HG02884 (cell line): ENCODE results near the gene NEDD4.
"Not testable (repeated sequence)": the region's sequence is repeated elsewhere in the genome, so short reads cannot be mapped to it uniquely, and the experiment has no call there.

ENCODE experiments used
- ATAC-seq: cut with Tn5 transposase; IDR thresholded peaks from one replicate; pipeline ENCODE4 v1.9.1; 2021; ENCODE audit warnings: mild to moderate bottlenecking, moderate library complexity; ENCODE audit not compliant: unreplicated experiment

Gene NEDD4

GRCh38 chr15:55993111-55993803 lies at the start of gene NEDD4:
Gene NEDD4 (minus strand): TSS chr15:55993612. CDS start chr15:55993555, 57 bp downstream.
- peak; percentile 76 for ATAC-seq

- ATAC-seq, result no peak
Measured at GRCh38 chr15:56042498-56042897, 49.1 kb upstream of the NEDD4 start.

DNA sequence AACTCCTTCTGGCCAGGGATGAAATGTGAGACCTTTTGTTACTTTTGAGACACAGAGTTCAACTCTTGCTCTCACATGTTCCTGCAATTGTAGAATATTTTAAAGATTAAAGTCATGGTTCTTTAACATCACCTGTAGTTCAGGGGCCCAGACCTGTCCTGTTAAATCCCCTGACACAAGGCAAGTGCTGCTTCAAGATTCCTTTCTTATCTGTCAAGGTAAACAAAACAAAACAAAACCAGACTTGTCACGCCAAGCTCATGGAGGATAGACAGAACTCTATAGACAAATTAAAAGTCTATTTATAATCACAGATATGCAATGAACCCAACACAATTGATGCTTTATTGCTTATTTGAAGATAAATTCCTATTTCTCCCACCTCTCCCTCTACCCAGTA lies 48.6 kb upstream of the NEDD4 start:
- ATAC-seq, result no peak

- ATAC-seq, result no peak
Measured at GRCh38 chr15:56040081-56041035, 46.9 kb upstream of the NEDD4 start.

- no peak for ATAC-seq
Measured at GRCh38 chr15:56038707-56039106, 45.3 kb upstream of the NEDD4 start.

- ATAC-seq, result no peak
Measured at GRCh38 chr15:56038015-56038414, 44.6 kb upstream of the NEDD4 start.

GRCh38 chr15:56036546-56037067 lies 43.2 kb upstream of the NEDD4 start:
- ATAC-seq, result no peak

DNA sequence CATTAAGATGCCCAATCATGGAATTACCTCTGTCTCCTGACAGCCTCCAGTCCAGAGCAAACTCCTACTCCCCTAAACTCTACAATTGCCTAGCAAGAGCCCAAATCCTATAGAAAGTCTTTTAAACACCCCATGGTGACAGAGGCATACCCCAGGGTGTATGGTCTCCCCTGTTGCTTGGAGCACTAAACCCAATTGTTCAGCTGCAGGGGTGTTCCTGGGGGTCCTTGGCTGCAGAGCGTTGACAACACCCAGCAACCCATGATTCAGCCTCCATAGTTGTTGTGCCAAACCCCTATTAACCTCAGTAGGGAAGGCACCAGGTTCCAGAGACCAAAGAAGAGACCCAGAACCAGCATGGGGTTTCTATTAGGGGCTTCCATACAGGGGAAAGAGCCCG lies 41.8 kb upstream of the NEDD4 start:
- no peak for ATAC-seq

- no peak for ATAC-seq
Measured at GRCh38 chr15:56034514-56034913, 41.1 kb upstream of the NEDD4 start.

DNA sequence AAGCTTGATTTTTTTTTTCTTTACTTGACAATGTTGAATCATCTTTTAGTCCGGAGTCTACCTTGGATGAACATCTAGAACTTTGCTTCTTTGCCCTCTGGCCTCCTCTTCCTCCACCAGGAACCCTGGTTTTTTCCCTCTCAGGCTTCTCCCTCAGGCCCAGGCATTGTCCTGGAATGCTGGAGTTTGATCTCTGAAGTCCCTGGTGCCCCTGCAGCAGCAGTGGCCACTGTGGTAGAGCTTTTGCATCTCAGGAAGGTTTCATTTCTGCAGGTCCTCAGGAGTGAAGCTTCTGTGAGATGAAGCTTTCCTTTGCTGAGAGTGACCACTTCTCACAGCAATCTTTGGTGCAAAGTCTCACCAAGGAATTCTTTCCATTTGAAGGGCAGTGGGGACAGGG lies 39.0 kb upstream of the NEDD4 start:
- ATAC-seq, result no peak

DNA sequence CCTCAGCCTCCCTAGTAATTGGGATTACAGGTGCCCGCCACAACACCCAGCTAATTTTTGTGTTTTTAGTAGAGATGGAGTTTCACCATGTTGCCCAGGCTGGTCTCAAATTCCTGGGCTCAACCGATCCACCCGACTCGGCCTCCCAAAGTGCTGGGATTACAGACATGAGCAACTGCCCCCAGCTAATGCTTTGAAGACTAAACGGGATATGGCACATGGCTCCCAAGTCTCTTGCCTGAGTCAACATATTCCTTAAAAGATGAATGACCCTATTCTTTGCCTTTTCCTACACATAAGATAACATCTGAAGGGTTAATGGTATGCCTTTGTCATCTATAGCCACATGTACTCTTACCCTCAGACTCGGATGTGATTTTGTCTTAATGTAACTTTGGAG lies 38.4 kb upstream of the NEDD4 start:
- ATAC-seq, result no peak

GRCh38 chr15:56031402-56031801 lies 38.0 kb upstream of the NEDD4 start:
- no peak for ATAC-seq

- no peak for ATAC-seq
Measured at GRCh38 chr15:56028430-56028829, 35.0 kb upstream of the NEDD4 start.

DNA sequence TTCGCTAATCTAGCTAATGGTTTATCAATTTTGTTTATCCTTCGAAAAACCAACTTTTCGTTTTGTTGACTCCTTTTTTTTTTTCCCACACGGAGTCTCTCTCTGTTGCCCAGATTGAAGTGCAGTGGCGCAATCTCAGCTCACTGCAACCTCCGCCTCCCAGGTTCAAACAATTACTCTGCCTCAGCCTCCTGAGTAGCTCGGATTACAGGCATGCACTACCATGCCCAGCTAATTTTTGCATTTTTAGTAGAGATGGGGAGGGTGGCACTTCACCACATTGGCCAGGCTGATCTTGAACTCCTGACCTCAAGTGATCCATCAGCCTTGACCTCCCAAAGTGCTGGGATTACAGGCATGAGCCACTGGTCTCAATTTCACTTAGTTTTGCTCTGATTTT lies 29.7 kb upstream of the NEDD4 start:
- not testable (repeated sequence) for ATAC-seq

DNA sequence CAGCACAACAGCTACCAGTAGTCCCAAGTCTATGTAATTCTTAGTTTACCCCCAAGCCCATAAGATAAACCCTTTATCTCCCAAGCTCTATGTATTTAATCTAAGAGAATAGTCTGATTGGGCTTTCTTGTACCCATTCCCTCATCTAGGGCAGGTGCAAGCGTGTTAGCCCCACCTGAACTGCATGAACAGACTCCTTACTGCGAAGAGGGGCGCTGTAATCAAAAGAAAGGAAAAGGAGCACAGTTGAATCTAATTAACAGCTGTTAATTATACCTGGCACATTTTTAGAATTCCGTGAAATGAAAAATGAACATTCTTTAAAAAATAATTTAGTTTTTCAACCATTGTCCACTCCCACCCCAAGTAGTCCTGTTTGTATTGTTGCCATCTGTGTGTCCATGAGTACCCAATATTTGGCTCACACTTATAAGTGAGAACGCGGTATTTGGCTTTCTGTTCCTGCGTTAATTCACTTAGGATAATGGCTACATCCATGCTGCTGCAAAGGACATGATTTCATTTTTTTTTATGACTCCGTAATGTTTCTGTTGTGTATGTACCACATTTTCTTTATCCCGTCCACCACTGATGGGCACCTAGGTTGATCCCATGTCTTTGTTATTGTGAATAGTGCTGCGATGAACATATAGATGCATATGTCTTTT lies 26.5 kb upstream of the NEDD4 start:
- ATAC-seq, result no peak

GRCh38 chr15:56019060-56019793 lies 25.8 kb upstream of the NEDD4 start:
- ATAC-seq, result no peak

- ATAC-seq, result no peak
Measured at GRCh38 chr15:56017920-56018319, 24.5 kb upstream of the NEDD4 start.

- no peak for ATAC-seq
Measured at GRCh38 chr15:56017511-56017910, 24.1 kb upstream of the NEDD4 start.

DNA sequence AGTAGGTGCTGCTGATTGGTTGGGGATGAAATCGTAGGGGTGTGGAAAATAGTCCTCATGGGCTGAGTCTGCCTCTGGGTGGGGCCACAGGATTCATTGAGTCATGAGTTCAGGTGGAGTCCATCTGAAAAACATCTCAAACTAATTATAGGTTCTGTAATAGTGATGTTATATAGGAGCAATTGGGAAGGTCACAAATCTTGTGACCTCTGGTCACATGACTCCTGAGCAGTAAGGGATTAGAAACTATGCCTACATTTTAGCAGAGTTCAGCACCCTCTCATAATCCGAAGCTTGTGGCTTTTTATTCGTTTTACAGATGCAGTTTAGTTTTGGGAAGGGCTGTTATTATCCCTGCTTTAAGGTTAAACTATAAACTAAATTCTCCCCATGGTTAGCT lies 22.9 kb upstream of the NEDD4 start:
- ATAC-seq, result no peak

- no peak for ATAC-seq
Measured at GRCh38 chr15:56014677-56015076, 21.3 kb upstream of the NEDD4 start.

DNA sequence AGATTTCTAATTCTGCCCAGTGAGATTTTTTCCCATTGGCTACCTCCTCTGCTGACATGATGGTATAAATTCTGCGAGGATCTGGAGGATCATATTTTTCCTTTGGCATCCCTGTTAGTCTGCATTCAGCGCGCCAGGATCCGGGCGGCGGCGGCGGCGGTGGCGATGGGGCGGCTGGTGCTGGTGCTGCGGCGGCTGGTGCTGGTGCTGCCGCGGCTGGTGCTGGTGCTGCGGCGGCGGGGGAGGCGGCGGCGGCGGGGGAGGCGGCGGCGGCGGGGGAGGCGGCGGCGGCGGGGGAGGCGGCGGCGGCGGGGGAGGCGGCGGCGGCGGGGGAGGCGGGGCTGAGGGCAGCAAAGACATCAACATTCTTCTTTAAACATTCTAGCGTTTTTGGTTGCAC lies 13.6 kb upstream of the NEDD4 start:
- not testable (repeated sequence) for ATAC-seq
